Measurements from ENCODE around the gene TSPEAR. TPM values are rescaled to one million over a fixed set of nuclear protein-coding genes. Genes with fewer than 3 reads are reported as not detected.
A peak's percentile ranks its signal among the peaks of the same experiment; 100 is the strongest.

Gene TSPEAR
- total and polyA plus RNA-seq, 9 of the 15 experiments (the other 6 are each of a cell fraction or from before 2014, with no cell fraction given): not detected

DNA sequence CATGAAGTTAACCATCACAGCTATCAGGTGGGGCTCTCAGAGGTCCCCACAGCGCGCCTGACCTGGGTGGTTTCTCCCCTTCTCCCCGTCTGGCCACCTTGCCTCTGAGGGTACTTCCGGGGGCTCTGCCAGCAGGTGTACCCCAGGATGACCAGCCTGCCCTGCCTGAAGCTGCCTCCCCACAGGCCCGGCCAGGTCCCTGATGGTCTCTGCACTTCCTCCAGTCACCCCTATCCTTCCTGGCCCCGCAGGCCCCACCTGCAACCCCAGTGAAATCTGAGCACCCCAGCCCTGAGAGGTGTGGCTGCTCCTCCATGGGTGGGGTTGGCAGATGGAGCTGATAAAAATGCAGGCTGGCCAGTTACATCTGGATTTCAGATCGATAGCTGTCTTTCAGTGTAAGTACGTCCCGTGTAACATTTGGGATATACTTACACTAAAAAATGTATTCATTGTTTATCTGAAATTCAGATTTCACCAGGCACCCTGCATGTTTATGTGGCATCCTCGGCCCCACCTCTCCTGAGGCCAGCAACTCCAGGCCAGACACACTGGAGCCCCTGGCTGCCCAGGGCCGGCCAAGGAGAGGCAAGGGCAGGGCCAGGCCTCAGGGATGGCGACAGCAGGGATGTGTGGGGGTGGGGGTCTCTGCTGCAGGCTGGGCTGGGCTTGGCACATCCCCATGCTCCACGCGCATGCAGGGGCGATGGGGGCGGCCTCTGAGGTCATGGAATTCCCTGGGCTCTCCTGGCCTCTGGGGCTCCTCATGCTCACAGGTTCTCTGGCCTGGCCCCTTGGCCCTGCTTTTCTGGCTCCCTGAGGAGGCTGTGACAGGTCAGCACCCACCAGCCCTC is 230.9 kb downstream of the TSPEAR start:
- no peak for FAIRE-seq
- no TSS peak for BruUV-seq (replicated peaks)
- ATAC-seq: no peak
- TF ChIP-seq, protein P1, sequence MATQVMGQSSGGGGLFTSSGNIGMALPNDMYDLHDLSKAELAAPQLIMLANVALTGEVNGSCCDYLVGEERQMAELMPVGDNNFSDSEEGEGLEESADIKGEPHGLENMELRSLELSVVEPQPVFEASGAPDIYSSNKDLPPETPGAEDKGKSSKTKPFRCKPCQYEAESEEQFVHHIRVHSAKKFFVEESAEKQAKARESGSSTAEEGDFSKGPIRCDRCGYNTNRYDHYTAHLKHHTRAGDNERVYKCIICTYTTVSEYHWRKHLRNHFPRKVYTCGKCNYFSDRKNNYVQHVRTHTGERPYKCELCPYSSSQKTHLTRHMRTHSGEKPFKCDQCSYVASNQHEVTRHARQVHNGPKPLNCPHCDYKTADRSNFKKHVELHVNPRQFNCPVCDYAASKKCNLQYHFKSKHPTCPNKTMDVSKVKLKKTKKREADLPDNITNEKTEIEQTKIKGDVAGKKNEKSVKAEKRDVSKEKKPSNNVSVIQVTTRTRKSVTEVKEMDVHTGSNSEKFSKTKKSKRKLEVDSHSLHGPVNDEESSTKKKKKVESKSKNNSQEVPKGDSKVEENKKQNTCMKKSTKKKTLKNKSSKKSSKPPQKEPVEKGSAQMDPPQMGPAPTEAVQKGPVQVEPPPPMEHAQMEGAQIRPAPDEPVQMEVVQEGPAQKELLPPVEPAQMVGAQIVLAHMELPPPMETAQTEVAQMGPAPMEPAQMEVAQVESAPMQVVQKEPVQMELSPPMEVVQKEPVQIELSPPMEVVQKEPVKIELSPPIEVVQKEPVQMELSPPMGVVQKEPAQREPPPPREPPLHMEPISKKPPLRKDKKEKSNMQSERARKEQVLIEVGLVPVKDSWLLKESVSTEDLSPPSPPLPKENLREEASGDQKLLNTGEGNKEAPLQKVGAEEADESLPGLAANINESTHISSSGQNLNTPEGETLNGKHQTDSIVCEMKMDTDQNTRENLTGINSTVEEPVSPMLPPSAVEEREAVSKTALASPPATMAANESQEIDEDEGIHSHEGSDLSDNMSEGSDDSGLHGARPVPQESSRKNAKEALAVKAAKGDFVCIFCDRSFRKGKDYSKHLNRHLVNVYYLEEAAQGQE (IDR thresholded peaks at IDR 0.05; ENCODE audit: borderline replicate concordance): 0 out of 2 replicates have a peak, but pooled peaks have one; percentile 14
- TF ChIP-seq, protein P1 (CRISPR knock-in tag; IDR thresholded peaks at IDR 0.05; ENCODE audit: low read depth): no peak
- TF ChIP-seq CBX3 (IDR thresholded peaks at IDR 0.05; ENCODE audit: borderline replicate concordance in 1 of 2, low read length in 2 of 2): no peak
- no peak overlapping the region for H3K4me2 ChIP-seq (ENCODE audit: insufficient read depth, low read length)
- intact Hi-C loops (cut with micrococcal nuclease) (no loop called here), in situ Hi-C loops (cut with MboI) (no loop called here)
- no peak overlapping the region for H2AFZ ChIP-seq (ENCODE audit: low read depth, low read length)
- H3K9me3 ChIP-seq (replicated peaks; ENCODE audit: control insufficient read depth, insufficient read depth, low read depth, low read length): no peaks in the 10 kb centered on the region
- no peaks in the 10 kb centered on the region for H4K20me1 ChIP-seq (replicated peaks; ENCODE audit: control insufficient read depth, insufficient read depth, low read length)
- H3K4me3 ChIP-seq: no peak overlapping the region
- H3K4me1 ChIP-seq (replicated peaks in 1 of 2; ENCODE audit: control insufficient read depth in 2 of 2, insufficient read depth in 2 of 2, low read length in 2 of 2): peaks cover 0 to 13% of the 10 kb centered on the region in 2 experiments; a peak in 3 of 5 replicates
- DNase-seq (ENCODE audit: extremely low read depth in 1 of 4, low spot score in 3 of 4): no peak
- WGBS (ENCODE audit: insufficient coverage, low coverage, missing lambda C conversion rate): 19% methylated on average over 16 of the region's 16 CpGs
- no peaks in the 10 kb centered on the region for H3K79me2 ChIP-seq (ENCODE audit: control insufficient read depth, insufficient read depth, low read length)
- H3K27me3 ChIP-seq (ENCODE audit: control insufficient read depth in 2 of 2, insufficient read depth in 2 of 2, low read length in 2 of 2): peaks cover 17 to 39% of the 10 kb centered on the region in 2 experiments; a peak in 4 of 5 replicates
- no peak overlapping the region for H3K9ac ChIP-seq (ENCODE audit: insufficient read depth in 1 of 2, low read depth in 2 of 2, low read length in 2 of 2)
- ChIA-PET POLR2A (interaction anchor here (1.8 kb wide), 1 partner anchor 142 kb away, joined by 5 read pairs; no protein-coding TSS in a partner anchor), CTCF (ENCODE audit: low intra/inter-chr PET ratio) (no interaction called here)
- no peaks in the 10 kb centered on the region for H3K36me3 ChIP-seq (ENCODE audit: control insufficient read depth, insufficient read depth, low read length)
- no peak overlapping the region for H3K27ac ChIP-seq (ENCODE audit: extremely low read depth, low read depth, low read length)
- H3K9me1 ChIP-seq (ENCODE audit: control insufficient read depth, insufficient read depth, low read length): no peaks in the 10 kb centered on the region
